ENCODE measurements around the gene DIAPH2.

DIAPH2 gene

GRCh38 chrX:97314345-97314744 is 629.7 kb downstream of the DIAPH2 start:
- DNase-seq = no peak

GRCh38 chrX:97315939-97316338 is 631.3 kb downstream of the DIAPH2 start:
- DNase-seq = no peak

DNA sequence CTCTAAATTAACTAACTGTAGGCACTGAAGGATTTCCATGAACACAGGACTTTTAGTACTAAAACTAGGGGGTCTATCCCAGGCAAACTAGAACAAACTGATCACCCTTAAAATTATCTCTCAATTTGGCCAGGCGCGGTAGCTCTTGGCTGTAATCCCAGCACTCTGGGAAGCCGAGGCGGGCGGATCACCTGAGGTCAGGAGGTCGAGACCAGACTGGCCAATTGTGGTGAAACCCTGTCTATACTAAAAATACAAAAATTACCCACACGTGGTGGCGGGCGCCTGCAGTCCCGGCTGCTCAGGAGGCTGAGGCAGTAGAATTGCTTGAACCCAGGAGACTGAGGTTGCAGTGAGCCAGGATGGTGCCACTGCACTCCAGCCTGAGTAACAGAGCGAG is 635.7 kb downstream of the DIAPH2 start:
- DNase-seq = no peak

- no peak for DNase-seq
Measured at GRCh38 chrX:97322401-97322800, 637.8 kb downstream of the DIAPH2 start.

DNA sequence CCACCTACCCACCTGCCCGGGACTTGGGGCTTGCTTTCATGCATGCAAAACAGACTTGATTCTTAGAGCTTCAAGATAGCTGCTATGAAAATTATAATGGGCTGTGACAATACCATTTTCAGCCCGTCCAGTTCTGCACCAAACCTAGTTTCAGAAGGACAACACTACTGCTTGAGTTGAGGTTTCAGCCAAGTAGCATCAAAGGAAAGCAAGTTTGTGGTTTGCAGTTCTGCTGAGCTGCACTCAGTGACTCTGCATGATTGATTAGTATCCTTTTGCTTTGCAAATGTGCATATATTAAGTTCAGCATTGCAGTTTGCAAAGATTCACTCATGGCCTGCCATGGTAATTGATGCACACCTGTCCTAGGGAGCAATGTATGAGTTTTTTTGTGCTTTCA is 641.8 kb downstream of the DIAPH2 start:
- no peak for DNase-seq

DNA sequence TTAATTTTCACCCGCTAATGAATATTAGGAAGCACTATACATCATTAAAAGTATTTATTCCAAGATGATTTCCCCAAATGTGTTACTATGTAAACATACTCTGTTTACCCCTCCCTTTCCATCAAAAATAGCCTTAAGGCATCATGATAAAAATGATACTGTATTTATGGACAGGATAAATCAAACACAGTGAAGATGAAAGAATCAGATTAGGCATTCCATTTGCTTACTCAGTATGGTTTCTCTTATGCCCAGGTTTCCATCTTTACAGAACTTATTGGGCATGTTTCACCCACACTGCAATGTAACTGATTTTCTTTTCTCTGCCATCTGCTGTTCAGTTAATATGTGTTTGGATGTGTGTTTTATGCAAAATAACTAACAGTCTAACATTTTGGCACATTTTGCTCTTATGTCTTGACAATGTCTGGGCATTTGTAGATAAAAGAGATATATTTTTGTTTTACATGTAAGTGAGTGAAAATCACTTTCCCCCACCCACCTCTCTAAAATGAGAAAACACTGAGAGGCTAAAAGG is 644.3 kb downstream of the DIAPH2 start:
- DNase-seq = no peak

DNA sequence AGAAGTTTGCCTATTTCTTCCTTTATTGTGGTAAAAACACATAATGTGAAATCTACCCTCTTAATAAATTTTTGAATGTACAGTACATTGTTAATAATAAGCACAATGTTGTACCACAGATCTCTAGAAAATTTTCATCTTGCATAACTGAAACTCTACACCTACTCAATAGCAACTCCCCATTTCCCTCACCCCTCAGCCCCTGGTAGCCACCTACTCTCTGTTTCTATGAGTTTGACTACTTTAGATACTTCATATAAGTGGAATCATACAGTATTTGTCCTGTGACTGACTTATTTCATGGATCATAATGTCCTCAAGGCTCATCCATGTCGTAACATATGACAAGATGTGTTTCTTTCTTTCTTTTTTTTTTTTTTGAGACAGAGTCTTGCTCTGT is 645.5 kb downstream of the DIAPH2 start:
- no peak for DNase-seq

- DNase-seq = no peak
Measured at GRCh38 chrX:97332963-97333362, 648.3 kb downstream of the DIAPH2 start.

DNA sequence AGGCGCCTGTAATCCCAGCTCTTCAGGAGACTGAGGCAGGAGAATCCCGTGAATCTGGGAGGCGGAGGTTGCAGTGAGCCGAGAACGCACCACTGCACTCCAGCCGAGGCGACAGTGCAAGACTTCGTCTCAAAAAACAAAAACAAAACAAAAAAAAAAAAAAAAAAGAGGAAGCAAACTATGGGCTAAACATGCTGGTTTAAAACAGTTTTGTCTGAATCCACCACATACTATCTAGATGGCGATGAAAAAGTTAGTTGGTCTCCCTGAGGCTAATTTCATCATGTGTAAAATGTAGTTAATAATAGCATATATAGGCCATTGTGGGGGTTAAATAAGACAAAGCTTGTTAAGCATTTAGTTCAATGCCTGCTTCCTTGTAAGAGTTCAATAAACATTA is 650.2 kb downstream of the DIAPH2 start:
- DNase-seq = no peak

DNA sequence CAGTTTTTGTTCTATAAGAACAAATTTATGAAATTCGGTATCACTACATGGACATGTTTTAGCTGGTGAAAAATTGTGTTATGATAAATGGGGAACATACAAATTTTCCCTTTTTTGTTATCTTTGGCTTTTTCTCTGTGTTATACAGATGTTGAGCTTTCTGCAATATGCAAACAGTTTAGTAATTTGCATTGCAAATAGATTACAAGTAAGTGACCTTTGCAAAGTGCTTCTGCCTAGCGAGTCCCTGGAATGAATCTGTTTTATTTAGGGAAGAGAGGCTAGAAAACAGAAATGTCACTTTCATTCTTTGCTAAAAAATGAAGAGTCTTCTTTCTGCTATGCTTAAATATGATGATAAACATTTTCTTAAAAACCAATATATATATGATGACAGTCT is 660.1 kb downstream of the DIAPH2 start:
- no peak for DNase-seq

GRCh38 chrX:97358941-97359340 is 674.3 kb downstream of the DIAPH2 start:
- no peak for DNase-seq

DNA sequence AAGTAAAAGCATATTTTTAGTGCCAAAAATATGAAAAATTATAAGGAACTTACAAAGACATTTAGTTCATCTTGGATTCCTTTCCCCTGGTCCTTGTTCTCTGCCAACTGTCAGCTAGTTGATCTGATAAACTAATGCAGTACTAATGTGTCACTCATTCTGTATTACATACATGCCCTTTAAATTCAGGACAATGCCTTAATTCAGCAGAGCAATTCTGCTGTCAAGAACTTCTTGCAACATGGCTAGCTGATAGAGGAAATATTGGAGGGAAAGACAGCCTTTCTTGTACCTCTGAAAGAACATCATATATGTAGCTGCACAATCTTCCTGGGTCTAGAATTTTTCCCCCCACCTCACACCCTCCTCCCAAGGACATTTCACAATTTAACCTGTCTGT is 679.2 kb downstream of the DIAPH2 start:
- no peak for DNase-seq

DNA sequence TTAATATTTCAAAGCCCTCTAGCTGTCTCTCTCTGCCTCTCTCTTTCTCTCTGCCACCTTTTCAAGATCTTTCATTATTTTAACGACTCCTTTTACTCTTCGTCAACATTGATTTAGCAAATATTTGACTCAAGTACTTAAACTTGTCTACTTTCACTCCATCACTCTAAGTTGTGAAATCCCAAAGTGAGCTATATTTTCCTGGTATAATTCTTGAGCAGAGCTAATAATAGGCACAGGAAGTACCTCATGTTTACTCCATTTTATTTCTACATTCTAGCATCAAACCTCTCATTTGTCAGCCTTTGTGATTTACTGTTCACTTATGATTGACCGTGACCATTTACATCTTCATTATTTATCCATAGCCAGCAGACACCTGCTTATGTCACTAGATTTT is 681.6 kb downstream of the DIAPH2 start:
- no peak for DNase-seq

- no peak for DNase-seq
Measured at GRCh38 chrX:97367125-97367524, 682.5 kb downstream of the DIAPH2 start.

DNA sequence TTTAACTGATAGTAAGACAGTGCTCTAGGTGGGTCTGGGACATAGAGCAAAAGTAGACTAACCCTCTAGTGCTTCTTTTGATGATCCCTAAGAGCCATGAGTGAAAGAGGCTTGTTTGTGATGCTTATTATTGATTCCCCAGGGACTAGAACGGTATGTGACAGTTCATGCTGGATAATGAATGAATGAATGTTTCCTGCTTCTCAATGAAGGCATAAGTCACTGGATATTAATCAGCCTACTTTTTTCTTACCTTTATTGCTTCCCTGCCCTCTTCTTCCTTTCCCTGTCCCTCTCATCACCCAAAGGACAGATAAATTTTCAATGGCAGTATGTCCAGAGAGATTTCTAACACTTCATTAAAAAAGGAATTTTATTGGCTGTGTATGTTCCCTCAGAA is 685.3 kb downstream of the DIAPH2 start:
- DNase-seq = no peak

DNA sequence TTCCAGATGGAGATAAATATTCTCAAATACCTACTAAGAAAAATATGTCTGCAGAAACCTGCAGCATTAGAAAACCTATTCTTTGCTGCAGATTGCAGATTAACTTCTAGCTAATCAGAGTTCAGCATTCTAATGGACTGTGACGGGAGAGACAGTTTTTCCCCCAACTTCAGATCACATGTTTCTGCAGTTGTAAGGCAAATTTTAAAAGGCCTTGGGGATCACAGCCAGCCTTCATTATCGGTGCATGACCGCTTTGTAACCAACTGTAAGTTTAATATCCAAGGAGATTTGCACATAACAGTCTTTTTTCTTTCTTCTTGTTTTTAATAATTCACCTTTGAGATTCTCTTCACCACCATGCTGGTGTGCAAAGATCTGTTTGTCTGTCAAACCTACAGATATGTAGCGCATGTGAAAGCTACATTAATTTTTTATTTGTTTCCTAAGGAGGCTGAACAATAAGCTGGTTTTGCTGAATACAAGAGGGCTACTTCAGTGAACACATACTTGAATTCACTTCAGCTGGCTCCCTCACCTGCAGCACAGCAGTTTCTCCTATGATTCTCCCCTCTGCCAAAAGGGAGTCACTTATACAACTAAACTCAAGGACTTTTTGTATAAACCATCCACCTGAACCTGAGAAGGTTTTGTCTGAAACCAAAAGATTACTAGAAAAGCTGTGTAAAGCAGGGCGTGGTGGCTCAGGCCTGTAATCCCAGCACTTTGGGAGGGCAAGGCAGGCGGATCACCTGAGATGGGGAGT is 687.5 kb downstream of the DIAPH2 start:
- no peak for DNase-seq

GRCh38 chrX:97374266-97374665 is 689.6 kb downstream of the DIAPH2 start:
- DNase-seq = no peak

DNA sequence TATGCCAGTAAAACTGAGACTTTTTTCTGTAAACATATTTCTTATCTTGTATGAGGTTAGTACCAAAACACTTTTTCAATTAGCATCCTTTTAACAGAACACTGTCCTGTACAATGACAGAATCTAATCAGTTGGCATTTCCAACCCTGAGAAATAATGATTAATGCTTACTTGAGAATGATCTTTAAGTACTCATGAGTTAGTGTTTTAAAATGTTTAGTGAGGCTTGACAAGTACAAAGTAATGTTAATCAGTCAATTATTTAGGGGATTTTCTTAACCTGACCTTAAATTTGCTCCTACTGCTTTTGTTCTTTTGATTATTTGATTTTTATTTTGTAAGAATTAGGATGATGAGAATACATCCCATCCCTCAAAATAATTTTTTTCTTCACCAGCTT is 695.6 kb downstream of the DIAPH2 start:
- DNase-seq = no peak

DNA sequence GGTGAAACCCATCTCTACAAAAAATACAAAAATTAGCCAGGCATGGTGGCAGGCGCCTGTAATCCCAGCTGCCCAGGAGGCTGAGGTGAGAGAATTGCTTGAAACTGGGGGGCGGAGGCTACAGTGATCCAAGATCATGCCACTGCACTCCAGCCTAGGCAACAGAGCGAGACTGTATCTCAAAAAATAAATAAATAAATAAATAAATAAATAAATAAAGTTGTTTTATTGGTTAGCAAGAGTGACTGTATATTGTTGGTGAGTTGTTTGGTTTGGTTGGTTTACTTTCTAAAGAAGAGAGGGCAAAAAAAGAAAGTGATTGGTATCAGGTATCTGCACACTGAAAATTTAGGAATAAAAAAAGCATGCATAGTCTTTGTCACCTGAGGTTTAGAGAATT is 700.0 kb downstream of the DIAPH2 start:
- DNase-seq = no peak

DNA sequence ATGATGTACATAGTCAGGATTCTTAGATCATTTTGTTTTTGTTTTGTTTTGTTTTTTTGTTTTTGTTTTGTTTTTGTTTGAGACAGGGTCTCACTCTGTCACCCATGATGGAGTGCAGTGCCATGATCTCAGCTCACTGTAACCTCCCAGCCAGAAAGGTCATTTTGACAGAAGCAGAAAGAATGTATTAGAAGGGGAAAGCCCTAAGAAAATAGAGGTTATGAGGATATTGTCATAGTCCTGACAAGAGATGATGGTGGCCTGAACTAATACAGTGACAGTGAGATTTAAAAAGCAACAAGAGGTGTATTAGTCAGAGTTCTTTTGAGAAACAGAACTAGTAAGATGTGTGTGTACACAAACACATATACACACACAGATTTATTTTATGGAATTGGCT is 702.4 kb downstream of the DIAPH2 start:
- DNase-seq = no peak

- DNase-seq = no peak
Measured at GRCh38 chrX:97389761-97390192, 705.1 kb downstream of the DIAPH2 start.

- no peak for DNase-seq
Measured at GRCh38 chrX:97397371-97397770, 712.7 kb downstream of the DIAPH2 start.

DNA sequence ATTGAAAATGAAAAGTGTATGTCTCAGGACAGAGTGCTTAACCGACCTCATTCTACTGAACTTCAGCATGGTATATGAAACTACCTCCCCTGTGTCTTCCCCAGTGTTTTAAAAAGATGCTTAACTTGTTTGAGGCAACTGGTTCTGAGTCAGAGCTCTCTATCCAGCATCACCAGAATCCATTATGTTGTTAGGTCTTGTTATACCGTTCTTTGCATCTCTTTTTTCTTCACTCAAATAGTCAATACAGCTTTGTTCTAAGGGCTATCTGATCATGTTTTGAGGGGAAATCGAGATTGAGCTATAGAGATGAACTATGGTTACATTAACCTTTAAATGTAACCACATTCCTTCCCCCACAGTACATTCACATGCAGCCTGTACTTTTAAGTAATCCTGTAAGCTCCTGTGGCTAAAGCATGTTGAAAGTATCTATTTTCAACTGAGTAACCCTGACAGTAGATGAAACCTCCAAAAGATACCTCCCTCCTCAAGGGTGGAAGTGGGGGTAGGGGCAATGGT is 713.4 kb downstream of the DIAPH2 start:
- DNase-seq = no peak

DNA sequence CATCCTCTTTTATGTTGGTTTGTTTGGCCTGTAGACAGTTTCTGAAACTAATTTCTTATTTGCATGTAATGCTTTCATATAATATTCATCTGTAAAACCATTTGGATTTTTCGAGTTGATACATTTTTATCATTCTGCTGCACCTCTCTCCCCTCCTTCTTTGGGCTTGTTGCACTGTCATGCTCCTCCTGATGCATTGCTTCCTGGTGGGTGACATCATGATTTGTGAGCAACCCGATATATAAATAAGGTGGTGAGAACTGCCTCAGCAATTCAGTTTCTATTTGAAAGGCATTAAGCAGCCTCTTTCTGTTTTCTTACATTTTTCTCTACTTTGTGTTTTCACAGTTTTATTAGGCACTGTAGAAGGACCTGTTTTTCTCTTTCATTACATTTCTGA is 714.8 kb downstream of the DIAPH2 start:
- DNase-seq = peak in 1 of 2 donors; percentile 31

- DNase-seq = no peak
Measured at GRCh38 chrX:97400492-97400891, 715.9 kb downstream of the DIAPH2 start.

Data from bone marrow (tissue), 2 donors.